Calu3 (cell line): ENCODE data around the gene NEDD4L. TPM values are rescaled to one million over a fixed set of nuclear protein-coding genes. Genes with fewer than 3 reads are reported as not detected.

Source experiments
- BruUV-seq: library from RNA; stranded (reverse); fragments of 400-500 nt; replicated peaks from 2 replicates; lab custom pipeline; 2021; lab: Mats Ljungman, UMichigan
- CTCF ChIA-PET: fragments of 300-600 bp; sonication (Branson Sonifier 250); formaldehyde crosslinking; loops from one replicate; lab custom pipeline; 2022; ENCODE audit warnings: antibody characterized with exemption; lab: Charles Lee
- DNase-seq: peaks from one replicate; pipeline ENCODE4 v3.0.0; 2022
- H3K27ac Mint-ChIP-seq: one replicate; pipeline ENCODE4 v1.8.0; 2022; ENCODE audit warnings: mixed read lengths; ENCODE audit not compliant: unreplicated experiment
- H3K27me3 Mint-ChIP-seq: one replicate; pipeline ENCODE4 v1.8.0; 2022; ENCODE audit warnings: mixed read lengths; ENCODE audit not compliant: unreplicated experiment
- H3K36me3 Mint-ChIP-seq: one replicate; pipeline ENCODE4 v1.8.0; 2022; ENCODE audit warnings: mild to moderate bottlenecking, moderate library complexity, mixed read lengths; ENCODE audit not compliant: insufficient read depth, unreplicated experiment
- H3K4me1 Mint-ChIP-seq: one replicate; pipeline ENCODE4 v1.8.0; 2022; ENCODE audit warnings: mild to moderate bottlenecking, low read depth, mixed read lengths; ENCODE audit not compliant: unreplicated experiment
- H3K4me3 Mint-ChIP-seq: one replicate; pipeline ENCODE4 v1.8.0; 2022; ENCODE audit warnings: mild to moderate bottlenecking, low read depth, moderate library complexity, mixed read lengths; ENCODE audit not compliant: unreplicated experiment
- H3K9me3 Mint-ChIP-seq: one replicate; pipeline ENCODE4 v1.8.0; 2022; ENCODE audit warnings: low read depth, mixed read lengths; ENCODE audit not compliant: unreplicated experiment
- intact Hi-C: fragments of 100-400 bp; cut with micrococcal nuclease; formaldehyde crosslinking; loops from one replicate; pipeline ENCODE4 v1.10.0; 2022; ENCODE audit not compliant: unreplicated experiment
- total RNA-seq: library from RNA; stranded (reverse); gene quantifications from 2 replicates; pipeline ENCODE4 v1.2.3, GENCODE V29; 2022
- TF ChIP-seq, protein P1 (sequence below): fragments of 200-600 bp; IDR thresholded peaks from one replicate; pipeline ENCODE4 v1.8.0; 2022; ENCODE audit warnings: antibody characterized with exemption; ENCODE audit not compliant: unreplicated experiment

NEDD4L gene
- total RNA-seq, 1 experiment from 2014 or later = 213 TPM

DNA sequence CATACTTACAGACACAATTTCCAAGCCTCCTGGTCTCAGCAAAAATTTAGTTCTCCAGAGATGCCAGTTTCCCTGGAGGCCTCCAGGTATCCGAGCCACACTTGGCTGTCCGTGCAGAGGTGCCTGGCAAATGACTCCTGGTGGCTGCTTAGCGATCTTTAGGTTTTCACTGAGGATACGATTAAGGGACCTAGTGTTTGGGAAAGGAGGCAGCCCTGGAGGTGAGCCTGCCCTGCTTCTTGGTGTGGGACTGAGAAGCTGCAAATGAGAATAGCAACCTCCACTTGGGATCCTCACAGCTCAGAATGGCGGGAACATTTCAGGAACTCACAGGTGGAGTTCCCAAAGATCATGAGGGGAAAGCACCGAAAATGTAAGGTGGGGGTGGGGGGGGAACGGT, 367.3 kb downstream of the NEDD4L start:
- CTCF ChIA-PET = no interaction called here
- H3K4me3 Mint-ChIP-seq = no peak overlapping the region
- BruUV-seq = no TSS peak
- DNase-seq = no peak
- no peaks in the 10 kb centered on the region for H3K9me3 Mint-ChIP-seq
- no peak overlapping the region for H3K27ac Mint-ChIP-seq
- intact Hi-C loops = no loop called here
- TF ChIP-seq, protein P1, sequence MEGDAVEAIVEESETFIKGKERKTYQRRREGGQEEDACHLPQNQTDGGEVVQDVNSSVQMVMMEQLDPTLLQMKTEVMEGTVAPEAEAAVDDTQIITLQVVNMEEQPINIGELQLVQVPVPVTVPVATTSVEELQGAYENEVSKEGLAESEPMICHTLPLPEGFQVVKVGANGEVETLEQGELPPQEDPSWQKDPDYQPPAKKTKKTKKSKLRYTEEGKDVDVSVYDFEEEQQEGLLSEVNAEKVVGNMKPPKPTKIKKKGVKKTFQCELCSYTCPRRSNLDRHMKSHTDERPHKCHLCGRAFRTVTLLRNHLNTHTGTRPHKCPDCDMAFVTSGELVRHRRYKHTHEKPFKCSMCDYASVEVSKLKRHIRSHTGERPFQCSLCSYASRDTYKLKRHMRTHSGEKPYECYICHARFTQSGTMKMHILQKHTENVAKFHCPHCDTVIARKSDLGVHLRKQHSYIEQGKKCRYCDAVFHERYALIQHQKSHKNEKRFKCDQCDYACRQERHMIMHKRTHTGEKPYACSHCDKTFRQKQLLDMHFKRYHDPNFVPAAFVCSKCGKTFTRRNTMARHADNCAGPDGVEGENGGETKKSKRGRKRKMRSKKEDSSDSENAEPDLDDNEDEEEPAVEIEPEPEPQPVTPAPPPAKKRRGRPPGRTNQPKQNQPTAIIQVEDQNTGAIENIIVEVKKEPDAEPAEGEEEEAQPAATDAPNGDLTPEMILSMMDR = no peak
- no peaks in the 10 kb centered on the region for H3K36me3 Mint-ChIP-seq
- peaks cover 15% of the 10 kb centered on the region for H3K4me1 Mint-ChIP-seq
- no peaks in the 10 kb centered on the region for H3K27me3 Mint-ChIP-seq

DNA sequence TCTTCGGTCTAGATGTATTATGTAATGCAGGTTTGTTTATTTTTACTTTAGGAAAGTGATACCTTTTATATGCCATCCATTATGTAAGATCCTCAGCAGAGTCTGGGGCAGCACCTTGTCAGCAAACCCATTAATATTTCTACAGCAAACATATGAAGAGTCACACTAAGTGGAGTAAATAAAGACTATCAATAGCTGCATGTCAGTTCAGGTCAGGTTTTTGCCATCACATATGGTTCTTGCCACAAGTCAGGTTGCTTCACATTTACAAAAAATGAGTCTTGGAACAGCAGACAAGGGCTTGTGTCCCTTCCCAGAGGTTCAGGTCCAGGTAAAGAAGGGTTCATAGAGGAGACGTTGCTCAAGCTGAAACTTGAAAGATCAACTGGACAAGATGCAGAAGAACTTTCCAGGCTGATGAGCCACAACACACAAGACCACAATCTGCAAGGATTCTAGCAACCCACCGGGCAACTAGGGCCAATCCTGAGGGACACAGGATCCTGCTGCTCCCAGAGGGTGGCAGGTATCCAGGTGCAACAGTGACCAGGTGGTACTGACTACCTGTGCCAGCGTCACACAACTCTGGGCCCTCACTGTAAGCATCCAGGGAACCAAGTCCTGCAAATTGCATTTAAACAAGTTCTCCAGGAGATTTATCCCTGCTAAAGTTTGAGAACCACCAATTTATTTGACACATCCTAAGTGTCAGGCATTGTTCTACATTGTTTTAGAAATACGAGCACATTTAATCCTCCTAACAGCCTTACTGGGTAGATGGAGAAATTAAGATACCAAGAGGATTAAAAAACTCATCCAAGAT, 369.0 kb downstream of the NEDD4L start:
- TF ChIP-seq, protein P1 = no peak
- H3K9me3 Mint-ChIP-seq = no peaks in the 10 kb centered on the region
- DNase-seq = no peak
- no TSS peak for BruUV-seq
- H3K4me1 Mint-ChIP-seq = peaks cover 32% of the 10 kb centered on the region
- H3K27ac Mint-ChIP-seq = no peak overlapping the region
- no peak overlapping the region for H3K4me3 Mint-ChIP-seq
- peaks cover 7% of the 10 kb centered on the region for H3K36me3 Mint-ChIP-seq
- intact Hi-C loops = no loop called here
- no peaks in the 10 kb centered on the region for H3K27me3 Mint-ChIP-seq
- CTCF ChIA-PET = no interaction called here

DNA sequence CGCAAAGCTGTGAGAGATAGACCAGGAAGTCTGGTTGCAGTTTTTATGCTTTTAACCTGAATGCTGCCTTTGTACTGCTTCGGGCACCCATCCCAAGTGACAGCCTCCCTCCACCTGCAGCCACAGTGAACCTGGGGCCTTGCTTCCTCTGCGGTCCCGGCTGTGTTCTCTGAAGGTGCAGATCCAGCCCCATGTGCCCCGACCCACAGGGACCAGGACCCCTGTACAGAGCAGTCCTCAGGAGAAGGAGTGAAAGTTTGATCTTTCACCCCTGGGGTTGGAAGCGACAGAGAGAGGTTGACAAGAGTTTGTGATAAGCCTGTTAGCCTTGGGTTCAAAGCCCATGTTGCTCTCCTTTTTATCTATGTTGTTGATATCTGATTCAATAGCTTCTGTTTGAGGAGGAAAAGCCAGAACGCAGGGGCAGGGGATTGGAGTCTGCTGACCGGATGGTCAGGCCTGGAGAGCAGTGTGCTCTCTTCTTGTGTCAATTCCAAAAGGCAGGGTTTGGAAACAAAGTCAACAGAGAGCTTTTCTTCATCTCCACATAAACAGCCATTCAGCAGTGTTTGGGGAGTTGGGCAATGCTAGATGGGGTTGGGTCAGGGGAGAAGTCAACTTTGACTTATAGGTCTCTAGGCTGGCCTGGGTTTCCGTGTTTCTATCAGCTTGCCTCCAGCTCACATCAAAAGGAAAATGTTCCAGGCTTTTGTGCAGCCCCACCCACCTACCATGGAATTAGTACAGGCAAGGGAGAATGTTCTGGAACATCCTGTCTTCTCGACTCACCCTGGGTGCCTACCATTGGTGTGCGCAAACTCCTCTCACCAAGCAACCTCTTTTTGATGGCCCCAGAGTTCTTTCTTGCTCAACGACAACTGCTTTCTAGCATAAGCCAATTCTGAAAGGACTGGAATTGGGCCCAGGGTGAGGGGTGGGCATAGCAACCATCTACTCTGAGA, 369.9 kb downstream of the NEDD4L start:
- peaks cover 7% of the 10 kb centered on the region for H3K36me3 Mint-ChIP-seq
- no peaks in the 10 kb centered on the region for H3K9me3 Mint-ChIP-seq
- H3K27me3 Mint-ChIP-seq = no peaks in the 10 kb centered on the region
- CTCF ChIA-PET = no interaction called here
- no peak overlapping the region for H3K27ac Mint-ChIP-seq
- no peak overlapping the region for H3K4me3 Mint-ChIP-seq
- intact Hi-C loops = no loop called here
- TF ChIP-seq, protein P1 = no peak
- BruUV-seq = no TSS peak
- H3K4me1 Mint-ChIP-seq = peaks cover 38% of the 10 kb centered on the region
- no peak for DNase-seq

DNA sequence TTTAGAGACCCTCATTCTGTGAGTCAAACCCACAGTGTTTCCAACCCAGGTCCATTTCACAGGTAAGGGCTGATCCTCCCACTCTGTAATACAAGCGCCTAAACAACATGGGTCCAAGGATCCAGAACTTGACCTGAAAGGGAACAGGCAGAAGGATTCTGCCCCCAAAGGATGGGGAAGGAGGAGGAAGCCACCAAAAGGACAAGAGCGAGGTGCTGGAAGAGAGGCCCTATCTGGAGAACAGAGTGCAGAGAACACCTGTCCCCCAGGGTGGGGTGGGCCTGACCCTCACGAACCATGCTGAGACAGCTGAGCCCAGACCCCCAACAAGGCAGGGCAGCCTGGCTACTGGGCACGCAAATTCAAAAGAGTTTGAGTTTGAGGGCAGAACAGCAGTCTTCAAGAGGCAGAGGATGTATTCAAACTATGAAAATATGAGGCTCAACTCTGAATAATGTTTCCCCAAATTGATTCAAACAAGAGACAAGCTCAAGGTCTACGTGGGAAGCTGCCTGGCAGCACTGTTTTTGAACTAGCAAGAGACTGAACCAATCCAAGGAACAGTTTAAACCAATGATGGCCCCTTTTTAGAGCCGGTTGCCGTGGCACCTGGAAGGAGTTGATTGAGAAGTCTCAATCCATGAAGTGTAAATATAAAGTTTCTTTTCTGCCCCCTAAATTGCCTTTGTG, 372.1 kb downstream of the NEDD4L start:
- H3K27ac Mint-ChIP-seq = peak overlapping the region; percentile 79
- BruUV-seq = no TSS peak
- H3K9me3 Mint-ChIP-seq = no peaks in the 10 kb centered on the region
- CTCF ChIA-PET = interaction anchor here (1.0 to 2.8 kb wide), 2 partner anchors 9 to 348 kb away, joined by 3 to 11 read pairs; no protein-coding TSS in a partner anchor
- intact Hi-C loops = loop anchor here (5.0 kb wide), 1 partner anchor 76 kb away; no protein-coding TSS in a partner anchor
- DNase-seq = no peak
- no peaks in the 10 kb centered on the region for H3K27me3 Mint-ChIP-seq
- TF ChIP-seq, protein P1 = no peak
- H3K36me3 Mint-ChIP-seq = peaks cover 7% of the 10 kb centered on the region
- H3K4me1 Mint-ChIP-seq = peaks cover 38% of the 10 kb centered on the region
- no peak overlapping the region for H3K4me3 Mint-ChIP-seq
